HG03039 (cell line): Measurements from ENCODE around the gene BEST1.
"Not testable (repeated sequence)": the region's sequence is repeated elsewhere in the genome, so short reads cannot be mapped to it uniquely, and the experiment has no call there.

Experiments
- ATAC-seq: cut with Tn5 transposase; IDR thresholded peaks from one replicate; pipeline ENCODE4 v1.9.1; 2021; ENCODE audit warnings: mild to moderate bottlenecking, moderate library complexity; ENCODE audit not compliant: unreplicated experiment

The BEST1 gene

DNA sequence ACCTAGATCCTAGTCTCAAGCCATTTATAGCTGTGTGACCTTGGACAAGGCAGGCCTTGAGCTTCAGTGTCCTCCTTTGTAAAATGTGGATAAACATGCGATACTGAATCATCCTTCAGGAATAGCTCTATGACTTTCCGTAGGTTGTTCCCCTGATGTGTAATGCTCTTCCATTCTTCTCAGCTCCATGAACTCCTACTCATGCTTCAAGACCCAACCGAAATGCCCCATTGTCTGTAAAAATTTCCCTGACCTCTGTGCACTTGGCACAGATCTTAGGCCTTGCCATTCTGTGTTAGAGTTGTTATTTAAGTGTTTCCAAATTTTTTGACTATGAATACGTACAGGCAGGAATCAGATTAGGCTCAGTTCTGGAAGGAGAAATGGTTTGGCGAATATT lies 3.3 kb upstream of the BEST1 start:
- ATAC-seq = no peak

- ATAC-seq = no peak
These were observed 2.5 kb upstream of the BEST1 start for GRCh38 chr11:61947486-61948210.

DNA sequence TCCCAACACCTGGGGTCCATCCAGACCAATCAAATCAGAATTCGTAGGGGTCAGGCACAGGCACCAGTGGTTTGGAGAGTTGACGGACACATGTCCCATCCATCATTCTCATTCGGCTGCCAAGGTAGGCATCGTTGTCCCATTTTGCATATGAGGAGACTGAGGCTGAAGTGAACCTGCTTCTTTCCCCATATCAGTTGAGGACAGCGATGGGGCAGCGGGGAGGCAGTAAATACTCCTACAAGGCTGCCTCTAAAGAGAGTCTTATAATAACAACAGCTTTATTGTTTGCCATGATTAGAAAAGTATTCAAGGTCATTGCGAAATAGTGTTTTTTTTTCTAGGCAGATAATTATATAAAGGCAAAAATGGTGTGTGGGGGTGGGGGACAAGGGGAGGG lies 1.6 kb upstream of the BEST1 start:
- no peak for ATAC-seq

GRCh38 chr11:61949169-61950034 lies 749 bp upstream of the BEST1 start:
- no peak for ATAC-seq

DNA sequence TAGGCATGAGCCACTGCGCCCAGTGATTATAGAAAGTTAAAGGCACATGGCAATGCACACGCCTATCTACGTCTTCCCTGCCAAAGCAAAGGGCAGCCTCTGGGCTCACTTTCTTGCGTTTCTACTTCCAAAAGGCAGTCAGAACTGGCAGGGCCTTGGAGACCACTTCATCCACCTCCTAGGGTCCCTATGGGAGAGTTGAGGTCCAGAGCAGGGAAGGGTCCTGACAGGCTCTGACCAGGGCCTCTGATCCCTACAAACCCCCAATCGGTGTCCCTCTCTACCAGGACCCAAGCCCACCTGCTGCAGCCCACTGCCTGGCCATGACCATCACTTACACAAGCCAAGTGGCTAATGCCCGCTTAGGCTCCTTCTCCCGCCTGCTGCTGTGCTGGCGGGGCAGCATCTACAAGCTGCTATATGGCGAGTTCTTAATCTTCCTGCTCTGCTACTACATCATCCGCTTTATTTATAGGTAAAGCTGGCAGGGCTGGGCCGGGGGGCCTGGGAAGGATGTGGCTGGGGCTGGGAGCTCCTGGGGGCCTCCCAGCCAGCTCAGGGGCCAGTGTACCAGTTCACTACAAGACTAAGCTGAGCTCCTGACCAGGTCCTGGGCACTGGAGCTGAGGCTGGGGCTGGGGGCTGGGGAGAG lies 1.5 kb downstream of the BEST1 start:
- no peak for ATAC-seq

DNA sequence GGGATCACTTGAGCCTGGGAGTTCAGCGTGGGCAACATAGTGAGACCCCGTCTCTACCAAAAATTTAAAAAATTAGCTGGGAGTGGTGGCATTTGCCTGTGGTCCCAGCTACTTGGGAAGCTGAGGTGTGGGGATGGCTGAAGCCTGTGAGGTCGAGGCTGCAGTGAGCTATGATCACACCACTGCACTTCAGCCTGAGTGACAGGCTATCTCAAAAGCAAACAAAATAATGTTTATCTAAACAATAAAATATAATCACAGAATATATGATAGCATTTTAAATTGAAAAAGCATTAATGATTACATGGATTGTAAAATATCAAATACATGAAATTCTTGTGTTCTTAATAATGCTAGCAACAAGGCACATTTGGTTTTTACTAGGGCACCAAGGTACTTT lies 2.7 kb downstream of the BEST1 start:
- ATAC-seq = no peak

GRCh38 chr11:61953632-61954031 lies 3.5 kb downstream of the BEST1 start:
- not testable (repeated sequence) for ATAC-seq

- no peak for ATAC-seq
These were observed 4.1 kb downstream of the BEST1 start for GRCh38 chr11:61954106-61954850.

GRCh38 chr11:61954851-61955421 lies 4.8 kb downstream of the BEST1 start:
- no peak for ATAC-seq

DNA sequence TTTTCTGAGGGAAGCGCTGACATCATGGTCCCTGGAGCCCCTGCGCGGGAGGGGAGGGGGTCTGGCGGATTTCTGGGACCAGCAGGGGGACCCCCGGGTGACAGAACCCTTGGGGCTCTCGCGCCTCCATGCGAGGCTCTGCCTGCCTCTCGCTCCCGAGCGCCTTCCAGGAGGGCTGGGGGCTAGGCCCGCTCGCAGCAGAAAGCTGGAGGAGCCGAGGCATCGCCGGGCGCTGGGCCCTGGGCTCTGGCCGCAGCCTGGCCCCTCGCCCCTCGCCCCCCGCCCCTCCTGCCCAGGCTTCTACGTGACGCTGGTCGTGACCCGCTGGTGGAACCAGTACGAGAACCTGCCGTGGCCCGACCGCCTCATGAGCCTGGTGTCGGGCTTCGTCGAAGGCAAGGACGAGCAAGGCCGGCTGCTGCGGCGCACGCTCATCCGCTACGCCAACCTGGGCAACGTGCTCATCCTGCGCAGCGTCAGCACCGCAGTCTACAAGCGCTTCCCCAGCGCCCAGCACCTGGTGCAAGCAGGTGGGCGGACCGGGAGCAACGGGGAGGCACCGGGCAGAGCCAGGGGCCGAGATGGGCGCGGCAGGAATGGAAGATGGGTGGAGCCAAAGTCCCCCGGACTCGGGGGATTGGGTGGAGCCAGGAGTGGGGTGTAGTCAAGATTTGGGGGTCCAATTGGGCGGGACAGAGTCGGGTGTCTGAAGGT lies 5.4 kb downstream of the BEST1 start:
- ATAC-seq = no peak

DNA sequence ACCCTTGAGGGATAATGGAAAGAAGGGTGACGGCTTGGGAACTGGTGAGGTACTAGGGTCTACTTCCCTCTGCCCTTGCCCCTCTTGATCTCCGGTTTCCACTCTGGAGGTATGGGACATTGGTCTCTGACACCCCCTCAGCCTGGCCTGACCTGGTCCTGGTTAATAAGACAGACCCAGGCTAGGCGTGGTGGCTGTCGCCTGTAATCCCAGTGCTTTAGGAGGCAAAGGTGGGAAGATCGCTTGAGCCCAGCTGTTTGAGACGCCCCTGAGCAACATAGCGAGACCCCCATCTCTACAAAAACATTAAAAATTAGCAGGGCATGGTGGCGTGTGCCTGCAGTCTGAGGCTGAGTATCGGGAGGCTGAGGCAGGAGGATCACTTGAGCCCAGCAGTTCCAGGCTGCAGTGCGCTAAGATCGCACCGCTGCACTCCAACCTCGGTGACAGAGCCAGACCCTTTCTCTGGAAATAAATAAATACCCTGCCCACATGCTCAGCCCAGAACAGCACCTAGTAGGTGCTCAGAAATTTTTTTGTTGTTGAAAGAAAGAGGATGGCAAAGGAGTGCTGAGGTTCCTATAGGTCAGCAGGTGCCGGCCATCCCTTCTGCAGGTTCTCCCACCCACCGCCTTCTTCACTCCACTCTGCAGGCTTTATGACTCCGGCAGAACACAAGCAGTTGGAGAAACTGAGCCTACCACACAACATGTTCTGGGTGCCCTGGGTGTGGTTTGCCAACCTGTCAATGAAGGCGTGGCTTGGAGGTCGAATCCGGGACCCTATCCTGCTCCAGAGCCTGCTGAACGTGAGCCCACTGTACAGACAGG lies 6.3 kb downstream of the BEST1 start:
- no peak for ATAC-seq

DNA sequence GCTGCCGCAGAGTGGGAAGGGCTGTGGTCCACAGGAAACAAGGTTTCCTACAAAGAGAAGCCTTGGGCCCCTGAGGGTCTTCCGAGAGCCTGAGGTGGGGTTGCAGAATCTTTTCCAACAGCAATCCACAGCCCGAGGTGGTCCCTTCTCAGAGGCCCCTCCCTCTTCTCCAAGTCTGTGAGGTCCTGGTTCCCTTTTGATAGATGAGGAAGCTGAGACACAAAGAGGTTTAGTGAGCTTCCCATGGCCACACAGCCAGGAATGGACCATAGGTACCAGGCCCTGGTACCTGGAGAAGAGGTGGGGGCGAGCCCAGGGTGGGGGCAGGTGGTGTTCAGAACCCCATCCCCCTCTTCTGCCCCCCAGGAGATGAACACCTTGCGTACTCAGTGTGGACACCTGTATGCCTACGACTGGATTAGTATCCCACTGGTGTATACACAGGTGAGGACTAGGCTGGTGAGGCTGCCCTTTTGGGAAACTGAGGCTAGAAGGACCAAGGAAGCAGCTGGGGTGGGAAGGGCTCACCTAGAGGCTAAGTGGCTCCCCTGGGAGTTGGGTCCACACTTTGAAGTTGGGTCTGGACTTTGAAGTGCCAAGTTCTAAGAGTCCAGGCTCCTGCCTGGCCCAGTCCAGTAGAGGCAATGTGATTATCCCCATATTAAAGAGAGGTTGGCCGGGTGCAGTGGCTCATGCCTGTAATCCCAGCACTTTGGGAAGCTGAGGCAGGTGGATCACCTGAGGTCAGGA lies 7.0 kb downstream of the BEST1 start:
- ATAC-seq = no peak

DNA sequence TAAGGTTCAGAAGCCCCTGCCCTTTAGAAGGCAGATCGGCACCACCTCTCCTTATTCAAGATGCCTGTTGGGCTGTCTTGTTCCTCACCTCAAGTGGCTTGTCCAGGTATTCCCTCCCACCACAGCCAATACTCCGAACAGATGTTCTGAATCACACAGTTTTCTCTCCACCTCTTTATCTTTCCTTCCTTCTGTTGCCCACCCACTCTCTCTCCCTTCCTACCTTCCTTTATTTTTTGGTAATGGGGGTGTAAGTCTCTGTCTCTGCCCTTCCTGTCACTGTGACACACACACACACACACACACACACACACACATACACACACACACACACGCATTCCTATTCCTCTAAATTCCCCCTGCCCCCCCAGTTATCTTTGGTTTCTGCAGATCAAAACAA lies 8.4 kb downstream of the BEST1 start:
- ATAC-seq = no peak

DNA sequence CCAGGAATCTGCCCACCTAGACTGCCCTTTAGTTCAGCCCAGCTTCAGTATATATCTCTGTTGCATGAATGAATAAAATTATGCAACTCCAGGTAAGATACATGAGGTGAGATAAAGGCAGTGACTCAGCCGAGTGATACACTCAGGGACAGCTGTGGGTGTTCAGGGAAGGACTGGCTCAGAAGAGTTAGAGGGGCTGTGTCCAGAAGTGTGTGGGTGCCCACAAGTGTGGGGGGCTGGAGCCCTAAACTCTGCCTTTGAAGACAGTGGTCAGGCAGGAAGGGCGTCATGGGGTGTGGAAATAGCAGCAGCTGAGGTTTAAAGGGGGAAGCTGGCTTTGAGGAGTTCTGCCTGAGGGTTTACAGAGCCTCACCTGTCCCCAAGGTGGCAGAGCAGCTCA lies 9.0 kb downstream of the BEST1 start:
- no peak for ATAC-seq

DNA sequence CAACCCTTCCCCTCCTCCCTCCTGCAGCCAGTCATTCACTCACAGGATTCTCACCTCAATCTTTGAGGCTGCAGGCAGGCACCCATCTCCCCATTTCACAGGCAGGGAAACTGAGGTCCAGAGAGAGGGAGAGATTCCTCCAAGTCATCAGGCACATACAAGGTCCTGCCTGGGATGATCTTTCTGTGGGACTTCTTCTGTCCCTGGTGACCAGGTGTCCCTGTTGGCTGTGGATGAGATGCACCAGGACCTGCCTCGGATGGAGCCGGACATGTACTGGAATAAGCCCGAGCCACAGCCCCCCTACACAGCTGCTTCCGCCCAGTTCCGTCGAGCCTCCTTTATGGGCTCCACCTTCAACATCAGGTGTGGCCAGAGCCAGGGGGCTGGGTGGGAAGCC lies 9.5 kb downstream of the BEST1 start:
- no peak for ATAC-seq

GRCh38 chr11:61960532-61960931 lies 10.4 kb downstream of the BEST1 start:
- ATAC-seq = no peak

- ATAC-seq = no peak
These were observed 11.5 kb downstream of the BEST1 start for GRCh38 chr11:61961570-61962212.
